GM10266 (cell line): ENCODE results near the gene BCAS3.

ENCODE experiments used
- DNase-seq: peaks from one replicate; pipeline ENCODE4 v3.0.0; 2012; ENCODE audit errors: extremely low spot score
- CTCF ChIP-seq: IDR thresholded peaks from 2 replicates; pipeline ENCODE4 v1.5.1; 2012; ENCODE audit warnings: mild to moderate bottlenecking, low read depth; ENCODE audit not compliant: control insufficient read depth, insufficient read depth; ENCODE audit errors: missing control alignments

BCAS3 gene

DNA sequence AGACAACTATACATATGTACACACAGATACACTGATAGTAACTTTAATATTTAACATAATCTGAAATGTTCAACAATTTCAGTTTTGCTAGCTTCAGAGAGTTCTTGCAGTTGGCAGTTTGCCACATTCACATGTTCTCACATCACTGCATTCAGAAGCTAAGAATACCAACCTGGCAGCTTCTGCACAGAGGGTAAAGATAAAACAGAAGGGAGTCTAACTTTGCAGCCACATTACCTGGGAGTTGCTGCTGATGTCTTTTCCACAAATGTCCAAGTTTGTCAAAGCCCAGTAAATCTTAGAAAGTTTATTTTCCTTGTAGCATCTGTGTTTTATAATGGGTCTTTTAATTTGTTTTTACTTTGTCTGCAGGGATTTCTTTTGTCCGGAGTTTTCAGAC, 332.0 kb downstream of the BCAS3 start:
- no peak for TF ChIP-seq CTCF
- no peak for DNase-seq

- no peak for TF ChIP-seq CTCF
- no peak for DNase-seq
Measured at GRCh38 chr17:61010661-61011170, 333.1 kb downstream of the BCAS3 start.

DNA sequence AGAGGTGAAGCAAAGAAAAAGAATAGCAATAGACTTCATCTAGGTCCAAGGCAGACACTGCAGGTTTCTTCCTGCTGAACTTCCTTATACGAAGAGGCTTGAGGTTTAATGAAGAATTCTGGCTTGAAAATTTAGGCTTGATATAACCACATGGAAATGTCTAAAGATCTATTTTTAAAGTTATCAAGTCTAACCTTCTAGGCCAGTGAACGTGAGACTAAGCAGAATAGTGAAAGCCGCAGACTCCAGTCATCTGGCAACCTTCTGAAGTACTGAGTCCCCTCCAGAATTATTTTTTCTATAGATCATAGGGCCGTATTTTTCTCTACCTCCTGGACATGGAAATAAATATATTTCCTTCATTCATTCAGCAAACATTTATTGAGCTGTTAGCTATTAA, 333.6 kb downstream of the BCAS3 start:
- no peak for DNase-seq
- no peak for TF ChIP-seq CTCF

- no peak for TF ChIP-seq CTCF
- no peak for DNase-seq
Measured at GRCh38 chr17:61015966-61016365, 338.3 kb downstream of the BCAS3 start.

DNA sequence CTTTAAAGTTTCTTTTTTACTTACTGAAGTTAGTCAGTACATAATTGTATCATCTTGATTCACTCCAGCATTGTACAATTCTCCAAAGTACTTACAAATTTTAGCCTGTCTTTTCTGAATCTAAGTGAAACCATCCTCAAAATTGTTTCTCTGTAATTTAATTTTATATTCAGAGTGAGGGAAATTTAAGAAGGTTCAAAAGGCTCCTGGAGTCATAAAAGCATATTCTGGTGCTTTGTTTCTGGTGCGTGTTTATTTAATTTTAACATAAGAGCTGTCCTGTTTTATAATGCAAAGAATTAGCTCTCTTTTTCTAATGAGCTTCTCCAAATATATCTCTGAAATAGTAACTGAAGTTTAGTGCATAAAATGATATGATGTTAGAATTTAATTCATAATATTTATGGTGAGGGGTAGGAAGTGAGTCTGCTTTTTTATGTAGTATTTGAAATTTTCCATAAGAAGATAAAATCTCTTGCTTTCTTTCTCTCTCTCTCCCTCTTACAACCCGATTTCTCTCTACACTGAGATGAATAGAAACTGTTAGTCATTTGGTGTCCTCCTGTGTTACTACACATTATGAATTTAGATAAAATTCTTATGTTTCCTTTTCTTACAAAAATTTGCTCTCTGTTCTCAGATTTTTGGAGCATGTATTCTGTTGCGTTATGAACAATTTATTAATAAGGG, 339.8 kb downstream of the BCAS3 start:
- DNase-seq, result no peak
- no peak for TF ChIP-seq CTCF

- DNase-seq, result no peak
- no peak for TF ChIP-seq CTCF
Measured at GRCh38 chr17:61018938-61019337, 341.3 kb downstream of the BCAS3 start.

- no peak for DNase-seq
- no peak for TF ChIP-seq CTCF
Measured at GRCh38 chr17:61023996-61024395, 346.3 kb downstream of the BCAS3 start.
